HFF-Myc (cell line): ENCODE results near the gene CENPP.

ENCODE experiments used
- DNase-seq: peaks from one replicate; pipeline ENCODE4 v3.0.0-alpha.2; 2011; ENCODE audit warnings: low read depth; ENCODE audit errors: extremely low read depth
- H3K4me3 ChIP-seq: replicated peaks from 2 replicates; pipeline ENCODE4 v1.5.1; 2011; ENCODE audit warnings: low read depth, mild to moderate bottlenecking, control low read depth, low read length
- TF ChIP-seq, protein P1 (sequence below): IDR thresholded peaks from 2 replicates; pipeline ENCODE4 v1.5.1; 2012; ENCODE audit warnings: mild to moderate bottlenecking, low read depth, low read length, control low read depth; ENCODE audit errors: missing control alignments

Gene CENPP

DNA sequence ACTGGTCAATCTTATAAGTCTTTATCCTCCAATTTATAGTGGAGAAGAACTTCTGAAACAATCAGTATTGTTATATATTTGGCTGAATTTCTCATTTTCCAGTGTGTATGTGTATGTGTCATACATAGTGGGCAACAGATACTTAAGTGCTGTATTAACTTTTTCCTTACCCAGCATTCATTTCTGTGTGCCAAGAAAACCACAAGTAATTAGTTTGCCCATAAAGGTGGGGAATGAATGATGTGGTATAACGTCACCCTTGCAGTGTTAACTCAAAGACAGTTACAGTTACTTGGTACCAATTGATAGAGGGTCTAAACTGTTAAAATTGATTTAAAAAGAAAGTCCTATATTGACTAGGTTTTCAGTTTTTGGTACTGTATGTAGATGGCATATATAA is 76.6 kb downstream of the CENPP start:
- no peak for DNase-seq
- TF ChIP-seq, protein P1, sequence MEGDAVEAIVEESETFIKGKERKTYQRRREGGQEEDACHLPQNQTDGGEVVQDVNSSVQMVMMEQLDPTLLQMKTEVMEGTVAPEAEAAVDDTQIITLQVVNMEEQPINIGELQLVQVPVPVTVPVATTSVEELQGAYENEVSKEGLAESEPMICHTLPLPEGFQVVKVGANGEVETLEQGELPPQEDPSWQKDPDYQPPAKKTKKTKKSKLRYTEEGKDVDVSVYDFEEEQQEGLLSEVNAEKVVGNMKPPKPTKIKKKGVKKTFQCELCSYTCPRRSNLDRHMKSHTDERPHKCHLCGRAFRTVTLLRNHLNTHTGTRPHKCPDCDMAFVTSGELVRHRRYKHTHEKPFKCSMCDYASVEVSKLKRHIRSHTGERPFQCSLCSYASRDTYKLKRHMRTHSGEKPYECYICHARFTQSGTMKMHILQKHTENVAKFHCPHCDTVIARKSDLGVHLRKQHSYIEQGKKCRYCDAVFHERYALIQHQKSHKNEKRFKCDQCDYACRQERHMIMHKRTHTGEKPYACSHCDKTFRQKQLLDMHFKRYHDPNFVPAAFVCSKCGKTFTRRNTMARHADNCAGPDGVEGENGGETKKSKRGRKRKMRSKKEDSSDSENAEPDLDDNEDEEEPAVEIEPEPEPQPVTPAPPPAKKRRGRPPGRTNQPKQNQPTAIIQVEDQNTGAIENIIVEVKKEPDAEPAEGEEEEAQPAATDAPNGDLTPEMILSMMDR: no peak
- no peak overlapping the region for H3K4me3 ChIP-seq

DNA sequence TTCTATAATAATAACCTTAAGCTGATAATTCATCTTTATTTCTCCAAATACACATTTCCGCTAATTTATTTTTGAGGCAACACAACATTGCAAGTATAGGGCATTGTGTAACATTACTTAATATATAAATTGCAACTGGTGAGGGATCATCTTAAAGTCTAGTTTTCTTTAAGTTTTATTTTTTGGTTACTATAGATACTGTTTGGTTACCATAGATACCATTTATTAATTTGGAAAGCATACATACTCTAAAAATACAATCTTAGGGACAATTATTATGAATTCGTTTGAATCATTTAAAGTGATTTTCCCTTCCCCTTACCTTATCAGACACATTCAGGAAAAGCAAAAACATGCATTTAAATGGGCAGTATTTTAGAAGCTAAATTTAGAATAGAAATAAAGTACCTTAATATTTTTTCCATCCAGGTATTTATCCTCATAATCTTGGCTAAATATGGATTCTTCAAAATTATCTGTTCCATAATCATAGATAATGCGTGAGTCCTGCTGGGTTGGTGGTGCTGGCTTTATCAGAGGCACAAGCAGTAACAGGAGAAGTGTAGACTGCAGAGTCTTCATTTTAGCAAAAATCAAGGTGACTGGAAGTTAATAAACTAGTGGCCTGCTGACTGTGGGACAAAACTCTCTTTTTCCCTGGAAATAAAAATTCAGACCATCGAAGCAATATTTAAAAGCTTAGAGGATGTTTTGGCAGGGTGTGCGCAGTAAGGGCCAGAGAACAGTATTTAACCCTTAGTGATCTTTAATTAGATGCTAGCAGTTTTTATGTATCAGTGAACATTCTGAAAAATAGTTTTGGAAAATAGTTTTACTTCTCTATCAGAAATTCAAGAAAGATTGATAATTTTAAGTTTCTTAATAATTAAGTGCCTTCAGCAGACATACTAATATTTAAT is 77.3 kb downstream of the CENPP start:
- no peak for DNase-seq
- TF ChIP-seq, protein P1: no peak
- no peak overlapping the region for H3K4me3 ChIP-seq

DNA sequence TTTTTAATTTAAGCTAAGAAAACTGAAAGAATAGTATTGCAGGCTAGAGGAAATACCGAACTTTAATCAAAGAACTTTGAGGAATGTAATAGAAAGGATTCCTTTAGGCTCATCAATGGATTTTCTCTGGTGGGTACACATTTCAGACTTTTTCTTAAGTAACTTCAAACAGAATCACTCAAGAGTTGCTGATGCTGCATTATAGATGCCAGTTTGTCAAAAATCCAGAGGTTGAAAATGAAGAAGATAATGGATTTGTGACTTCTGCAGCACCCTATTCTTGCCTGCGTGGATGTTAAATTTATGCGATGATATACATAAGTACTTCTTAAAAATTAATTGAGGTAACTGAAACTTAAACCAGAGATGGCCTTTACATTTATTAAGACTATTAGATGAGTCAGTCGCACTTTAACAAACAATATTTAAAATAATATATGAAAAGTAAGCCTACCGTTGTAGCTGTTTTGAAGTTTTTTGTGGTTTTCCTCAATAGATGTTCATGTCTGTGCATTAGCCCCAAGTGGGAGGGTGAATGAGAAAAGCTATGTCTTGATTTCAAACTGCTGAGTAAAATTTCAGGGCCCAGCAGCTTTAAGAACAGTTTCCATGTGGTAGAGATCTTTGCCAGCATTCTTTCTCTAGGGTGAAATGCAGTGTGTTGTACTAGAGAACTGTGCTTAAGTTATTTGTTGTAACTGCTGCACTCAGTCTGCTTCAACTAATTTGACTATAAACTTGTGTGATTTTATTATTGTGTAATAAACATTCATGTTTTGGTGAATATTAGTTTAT is 78.5 kb downstream of the CENPP start, which contains the start of gene OGN:
Gene OGN, minus strand, starts transcription at position 537 of the 795 bp plus-strand sequence. CDS start 1,171 bp downstream, outside the sequence.
- DNase-seq: no peak
- H3K4me3 ChIP-seq: no peak within 1 kb of the TSS
- TF ChIP-seq, protein P1: no peak

DNA sequence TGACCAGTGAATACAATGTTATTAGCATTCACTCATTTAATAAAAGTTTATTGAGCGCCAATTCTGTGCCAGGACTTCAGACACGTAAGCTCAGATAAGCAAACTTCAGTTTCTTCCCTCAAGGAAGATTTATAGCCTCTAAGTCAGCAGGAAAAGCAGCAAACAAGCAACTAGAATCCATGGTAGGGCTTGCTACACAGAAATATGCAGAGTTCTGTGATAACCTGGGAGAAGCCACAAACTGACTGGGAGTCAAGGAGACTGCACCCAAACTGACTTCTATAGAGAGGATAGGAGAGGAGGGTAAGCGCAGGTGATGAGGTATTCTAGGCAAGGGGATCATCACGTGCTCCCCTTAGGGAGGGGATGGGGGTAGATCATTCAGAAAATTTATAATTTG is 80.1 kb downstream of the CENPP start:
- TF ChIP-seq, protein P1: no peak
- DNase-seq: no peak
- no peak overlapping the region for H3K4me3 ChIP-seq

DNA sequence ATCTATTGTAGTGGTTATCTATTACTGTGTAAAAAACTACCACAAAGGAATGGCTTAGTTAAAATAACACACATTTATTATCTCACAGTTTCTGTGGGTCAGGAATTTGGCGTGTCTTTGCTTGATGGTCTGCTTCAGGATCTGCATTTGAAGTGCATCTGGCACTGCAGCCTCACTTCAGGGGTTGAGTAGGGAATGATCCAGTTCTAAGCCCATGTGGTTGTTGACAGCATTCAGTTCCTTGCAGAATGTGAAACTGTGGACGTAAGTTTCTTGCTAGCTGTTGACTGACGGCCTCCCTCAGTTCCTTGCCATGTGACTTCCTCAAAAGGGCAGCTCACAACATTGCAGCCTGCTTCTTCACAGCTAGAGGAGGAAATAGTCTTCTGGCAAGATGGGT is 80.7 kb downstream of the CENPP start:
- no peak overlapping the region for H3K4me3 ChIP-seq
- DNase-seq: no peak
- TF ChIP-seq, protein P1: no peak

DNA sequence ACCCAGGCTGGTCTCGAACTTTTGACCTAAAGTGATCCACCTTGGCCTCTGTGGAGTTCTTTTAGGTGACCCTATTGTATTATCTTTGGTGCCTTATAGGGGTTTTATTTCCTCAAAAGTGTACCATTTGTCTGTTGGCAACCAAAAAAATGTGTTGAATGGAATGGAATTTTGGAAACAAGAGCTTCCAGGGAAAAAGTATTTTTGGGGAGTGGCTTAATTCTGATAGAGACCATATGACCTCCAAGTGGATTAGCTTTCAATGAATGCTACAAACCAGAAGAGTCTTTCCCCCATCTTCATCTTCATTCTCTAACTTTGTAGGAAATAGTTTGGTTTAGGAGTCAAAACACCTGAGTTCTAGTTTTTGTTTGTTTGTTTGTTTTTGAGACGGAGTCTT is 82.1 kb downstream of the CENPP start:
- TF ChIP-seq, protein P1: no peak
- DNase-seq: no peak
- no peak overlapping the region for H3K4me3 ChIP-seq
